Neutrophil (primary cell): ENCODE measurements around the gene C22orf23.
"Not testable (repeated sequence)": the region's sequence is repeated elsewhere in the genome, so short reads cannot be mapped to it uniquely, and the experiment has no call there.

Experiments
- H3K27ac ChIP-seq: fragments of 200-600 bp; sonication (generic); 2 replicates; pipeline ENCODE4 v1.5.1; 2016; ENCODE audit warnings: mild to moderate bottlenecking, moderate library complexity
- H3K27me3 ChIP-seq: fragments of 200-600 bp; sonication (generic); 2 replicates; pipeline ENCODE4 v1.6.0; 2016; ENCODE audit warnings: mild to moderate bottlenecking
- H3K36me3 ChIP-seq: fragments of 200-600 bp; sonication (generic); 2 replicates; pipeline ENCODE4 v1.5.1; 2017
- H3K4me1 ChIP-seq, 2 experiments: fragments of 200-600 bp in 1 of 2; sonication (generic) in 1 of 2; 1 replicate in 1 of 2; 2 replicates in 1 of 2; pipeline versions ENCODE4 v1.5.1 to v1.6.1; 2013 to 2016; ENCODE audit warnings: low read depth in 1 of 2, low read length in 1 of 2, mild to moderate bottlenecking in 1 of 2, moderate library complexity in 1 of 2; ENCODE audit not compliant: control insufficient read depth in 1 of 2, insufficient read depth in 1 of 2
- H3K4me3 ChIP-seq, 2 experiments: fragments of 200-600 bp in 1 of 2; sonication (generic) in 1 of 2; 1 replicate in 1 of 2; 2 replicates in 1 of 2; pipeline ENCODE4 v1.5.1; 2013 to 2016; ENCODE audit warnings: low read depth in 1 of 2, low read length in 1 of 2, mild to moderate bottlenecking in 1 of 2, moderate library complexity in 1 of 2
- H3K9me3 ChIP-seq: fragments of 200-600 bp; sonication (generic); 2 replicates; pipeline ENCODE4 v1.5.1; 2016
- TF ChIP-seq, protein P1 (sequence below): fragments of 200-600 bp; sonication (generic); IDR thresholded peaks from 2 replicates; pipeline ENCODE4 v1.5.1; 2016; ENCODE audit warnings: antibody characterized with exemption

C22orf23 gene

DNA sequence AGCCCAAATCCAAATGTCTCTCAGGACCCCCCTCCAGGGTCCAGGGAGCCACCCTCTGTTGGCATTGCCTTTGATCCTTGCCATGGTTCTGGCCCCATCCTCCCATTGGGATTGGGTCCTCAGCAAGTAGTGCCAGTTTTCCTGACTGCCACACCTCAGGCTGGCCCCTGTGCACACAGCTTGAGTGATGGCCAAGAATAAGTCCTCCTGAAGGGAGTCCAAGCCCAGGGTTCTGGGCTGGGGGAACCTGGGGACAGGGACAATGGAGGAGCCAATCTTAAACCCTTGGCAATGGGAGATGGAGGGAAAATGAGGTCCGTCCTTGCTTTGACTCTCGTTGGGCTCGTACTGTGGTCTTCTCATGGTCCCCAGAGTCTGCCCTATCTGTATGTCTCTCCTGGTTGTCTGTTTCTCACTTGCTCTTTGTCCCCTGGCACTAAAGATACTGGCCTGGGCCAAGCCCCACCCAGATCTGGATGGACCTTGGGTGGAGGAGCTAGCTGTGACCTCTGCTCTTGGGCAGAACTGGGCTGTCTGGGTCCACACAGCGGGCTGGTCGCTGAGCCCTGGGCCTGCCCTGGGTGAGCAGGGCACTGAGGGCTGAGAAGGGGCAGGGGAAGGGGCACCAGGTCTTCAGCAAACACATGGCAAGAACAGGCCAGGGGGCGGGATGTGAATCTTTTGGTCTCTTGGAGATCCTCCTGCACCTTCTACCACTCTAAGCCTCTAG, 28.0 kb upstream of the C22orf23 start:
- TF ChIP-seq, protein P1, sequence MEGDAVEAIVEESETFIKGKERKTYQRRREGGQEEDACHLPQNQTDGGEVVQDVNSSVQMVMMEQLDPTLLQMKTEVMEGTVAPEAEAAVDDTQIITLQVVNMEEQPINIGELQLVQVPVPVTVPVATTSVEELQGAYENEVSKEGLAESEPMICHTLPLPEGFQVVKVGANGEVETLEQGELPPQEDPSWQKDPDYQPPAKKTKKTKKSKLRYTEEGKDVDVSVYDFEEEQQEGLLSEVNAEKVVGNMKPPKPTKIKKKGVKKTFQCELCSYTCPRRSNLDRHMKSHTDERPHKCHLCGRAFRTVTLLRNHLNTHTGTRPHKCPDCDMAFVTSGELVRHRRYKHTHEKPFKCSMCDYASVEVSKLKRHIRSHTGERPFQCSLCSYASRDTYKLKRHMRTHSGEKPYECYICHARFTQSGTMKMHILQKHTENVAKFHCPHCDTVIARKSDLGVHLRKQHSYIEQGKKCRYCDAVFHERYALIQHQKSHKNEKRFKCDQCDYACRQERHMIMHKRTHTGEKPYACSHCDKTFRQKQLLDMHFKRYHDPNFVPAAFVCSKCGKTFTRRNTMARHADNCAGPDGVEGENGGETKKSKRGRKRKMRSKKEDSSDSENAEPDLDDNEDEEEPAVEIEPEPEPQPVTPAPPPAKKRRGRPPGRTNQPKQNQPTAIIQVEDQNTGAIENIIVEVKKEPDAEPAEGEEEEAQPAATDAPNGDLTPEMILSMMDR = no peak
- Histone ChIP-seq H3K36me3 (no peaks in the 10 kb centered on the region), H3K4me3 (no peak overlapping the region), H3K27ac (no peak overlapping the region), H3K4me1 (no peaks in the 10 kb centered on the region), H3K27me3 (no peaks in the 10 kb centered on the region), H3K9me3 (no peaks in the 10 kb centered on the region)

DNA sequence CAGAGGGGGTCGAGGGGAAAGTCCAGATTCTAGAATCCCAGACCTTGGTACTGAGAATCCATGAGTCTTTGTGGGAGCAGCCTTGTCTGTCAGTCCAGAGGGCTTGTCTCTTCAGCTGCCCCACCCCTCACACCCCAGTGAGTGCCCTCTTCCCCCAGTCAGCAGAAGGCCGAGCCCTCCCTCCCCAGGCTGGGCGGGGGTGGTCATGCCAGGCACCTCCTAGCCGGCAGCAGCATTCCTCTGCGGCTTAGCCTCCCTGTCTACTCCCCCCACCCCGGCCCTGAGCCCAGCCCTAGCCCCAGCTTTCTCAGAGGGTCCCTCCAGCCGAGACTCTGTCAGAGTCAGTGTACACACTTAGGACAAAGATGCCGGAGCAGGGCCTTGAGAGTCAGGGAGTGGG, 26.4 kb upstream of the C22orf23 start:
- TF ChIP-seq, protein P1 = no peak
- H3K27ac ChIP-seq = no peak overlapping the region
- no peaks in the 10 kb centered on the region for H3K27me3 ChIP-seq
- no peaks in the 10 kb centered on the region for H3K4me1 ChIP-seq
- H3K4me3 ChIP-seq = no peak overlapping the region
- H3K9me3 ChIP-seq = no peaks in the 10 kb centered on the region
- H3K36me3 ChIP-seq = peaks cover 4% of the 10 kb centered on the region

GRCh38 chr22:37976547-37976946, 23.1 kb upstream of the C22orf23 start:
- Histone ChIP-seq H3K4me3 (no peak overlapping the region), H3K36me3 (peaks cover 10% of the 10 kb centered on the region), H3K4me1 (no peaks in the 10 kb centered on the region), H3K27me3 (no peaks in the 10 kb centered on the region), H3K9me3 (no peaks in the 10 kb centered on the region), H3K27ac (no peak overlapping the region)
- TF ChIP-seq, protein P1 = no peak

DNA sequence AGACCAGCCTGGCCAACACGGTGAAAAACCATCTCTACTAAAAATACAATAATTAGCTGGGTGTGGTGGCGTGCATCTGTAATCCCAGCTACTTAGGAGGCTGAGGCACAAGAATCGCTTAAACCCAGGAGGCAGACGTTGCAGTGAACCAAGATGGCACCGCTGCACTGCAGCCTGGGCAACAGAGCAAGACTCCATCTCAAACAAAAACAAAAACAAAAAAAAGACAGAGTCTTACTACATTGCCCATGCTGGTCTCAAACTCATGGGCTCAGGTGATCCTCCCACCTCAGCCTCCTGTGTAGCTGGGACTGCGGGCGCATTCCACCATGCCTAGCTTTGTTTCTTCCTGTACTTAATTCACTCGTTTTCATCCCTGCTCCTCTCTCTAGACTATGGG, 22.6 kb upstream of the C22orf23 start:
- not testable (repeated sequence) for H3K4me3 ChIP-seq, H3K9me3 ChIP-seq, H3K4me1 ChIP-seq, H3K27me3 ChIP-seq, H3K27ac ChIP-seq
- peaks cover 10% of the 10 kb centered on the region for H3K36me3 ChIP-seq

DNA sequence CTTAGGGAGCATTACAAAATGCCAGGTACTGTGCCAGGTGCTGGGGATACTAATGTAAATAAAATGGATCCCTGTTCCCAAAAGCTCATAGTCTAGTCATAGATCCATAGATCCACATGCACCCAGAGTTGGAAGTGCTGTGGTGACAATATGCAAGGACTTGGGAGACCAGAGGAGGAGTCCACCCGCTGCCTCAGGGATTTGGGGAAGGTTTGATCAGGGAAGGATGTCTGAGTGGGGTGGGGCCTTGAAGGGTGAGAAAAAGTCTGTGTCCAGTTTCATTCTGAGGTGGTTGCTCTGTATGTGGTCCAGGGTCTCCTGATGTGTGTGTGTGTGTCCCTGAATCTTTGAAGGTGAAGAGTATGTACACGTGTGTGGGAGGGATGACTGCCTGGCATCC, 21.8 kb upstream of the C22orf23 start:
- Histone ChIP-seq H3K27me3 (no peaks in the 10 kb centered on the region), H3K9me3 (no peaks in the 10 kb centered on the region), H3K4me1 (no peaks in the 10 kb centered on the region), H3K36me3 (peaks cover 10% of the 10 kb centered on the region), H3K4me3 (no peak overlapping the region), H3K27ac (no peak overlapping the region)
- TF ChIP-seq, protein P1 = no peak

GRCh38 chr22:37973271-37974170, 20.1 kb upstream of the C22orf23 start:
- Histone ChIP-seq H3K36me3 (peaks cover 23% of the 10 kb centered on the region), H3K27ac (no peak overlapping the region), H3K4me3 (no peak overlapping the region), H3K4me1 (no peaks in the 10 kb centered on the region), H3K9me3 (no peaks in the 10 kb centered on the region), H3K27me3 (no peaks in the 10 kb centered on the region)
- TF ChIP-seq, protein P1 = no peak
